Measurements from ENCODE around the gene RAB5B. TPM values are rescaled to one million over a fixed set of nuclear protein-coding genes. Genes with fewer than 3 reads are reported as not detected.

Gene RAB5B
- total and polyA plus RNA-seq, 4 experiments from 2014 or later, result 67.5 to 112 (median 93.3) TPM

DNA sequence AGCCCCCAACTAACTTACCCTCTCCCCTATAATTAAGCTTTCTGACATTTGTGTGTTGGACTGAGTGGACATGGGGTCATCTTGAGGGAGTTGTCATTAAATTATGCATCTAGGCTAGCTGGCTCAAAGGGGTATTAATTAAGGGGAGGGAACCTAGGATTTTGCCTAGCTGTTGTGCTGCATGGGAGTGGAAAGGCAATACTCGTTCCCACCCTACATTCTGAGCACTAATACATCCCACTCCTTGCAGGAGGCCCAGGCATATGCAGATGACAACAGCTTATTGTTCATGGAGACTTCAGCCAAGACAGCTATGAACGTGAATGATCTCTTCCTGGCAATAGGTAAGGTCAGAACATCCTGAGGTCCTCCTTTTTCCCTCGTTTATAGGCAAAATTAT is 17.2 kb downstream of the RAB5B start:
- H3K36me3 ChIP-seq (ENCODE audit: insufficient read depth, low read length), result peaks cover 47% of the 10 kb centered on the region
- no peaks in the 10 kb centered on the region for H3K27me3 ChIP-seq (ENCODE audit: insufficient read depth, low read length)
- peaks cover 0 to under 1% of the 10 kb centered on the region in 2 donors for H3K27me3 Mint-ChIP-seq

GRCh38 chr12:55993230-55993853 is 19.5 kb downstream of the RAB5B start:
- no peak overlapping the region for H3K4me3 Mint-ChIP-seq
- CTCF ChIA-PET (ENCODE audit: partially characterized antibody), result interaction anchor here (1.3 to 1.9 kb wide), 3 partner anchors 10 to 36 kb away, joined by 4 to 6 read pairs (median 5); no protein-coding TSS in a partner anchor
- Histone ChIP-seq H3K4me3 (ENCODE audit: low read length in 2 of 2) (no peak overlapping the region), H3K27ac (ENCODE audit: low read depth, low read length) (no peak overlapping the region), H3K36me3 (ENCODE audit: insufficient read depth, low read length) (peaks cover 44% of the 10 kb centered on the region), H3K4me1 (ENCODE audit: insufficient read depth, low read length) (peaks cover 16% of the 10 kb centered on the region), H3K27me3 (ENCODE audit: insufficient read depth, low read length) (no peaks in the 10 kb centered on the region), H3K9me3 (ENCODE audit: control insufficient read depth in 1 of 2, low read length in 2 of 2) (no peaks in the 10 kb centered on the region)
- peak overlapping the region in 1 of 7 donors; percentile 64 for H3K27ac Mint-ChIP-seq
- POLR2A ChIA-PET (ENCODE audit: partially characterized antibody), result no interaction called here
- H3K4me1 Mint-ChIP-seq, result peaks cover 7 to 21% (median 8%) of the 10 kb centered on the region in 4 donors
- H3K27me3 Mint-ChIP-seq, result peaks cover 0 to 1% of the 10 kb centered on the region in 2 donors
- H3K9me3 Mint-ChIP-seq, result no peaks in the 10 kb centered on the region
- intact Hi-C loops (cut with micrococcal nuclease), result no loop called here
- peaks cover 43 to 53% of the 10 kb centered on the region in 2 donors for H3K36me3 Mint-ChIP-seq
- no peak for DNase-seq

More for the DNA sequence above, 17.2 kb downstream of the RAB5B start:
- no peaks in the 10 kb centered on the region for H3K9me3 ChIP-seq (ENCODE audit: control insufficient read depth in 1 of 2, low read length in 2 of 2)
- no peak overlapping the region for H3K27ac ChIP-seq (ENCODE audit: low read depth, low read length)
- ChIA-PET CTCF (ENCODE audit: partially characterized antibody) (interaction anchor here (1.2 to 1.8 kb wide), 4 partner anchors 8 to 252 kb away, joined by 3 to 8 read pairs (median 4); partner anchors contain the start of gene RAB5B), POLR2A (ENCODE audit: partially characterized antibody) (interaction anchor here (0.6 to 1.4 kb wide), 4 partner anchors 17 to 118 kb away, joined by 3 to 4 read pairs (median 4); partner anchors contain the start of gene RAB5B)
- peaks cover 3% of the 10 kb centered on the region for H3K4me1 ChIP-seq (ENCODE audit: insufficient read depth, low read length)
- Mint-ChIP-seq H3K4me1 (peaks cover 2 to 7% (median 3%) of the 10 kb centered on the region in 4 donors), H3K4me3 (no peak overlapping the region), H3K9me3 (no peaks in the 10 kb centered on the region), H3K36me3 (peaks cover 46 to 66% of the 10 kb centered on the region in 2 donors), H3K27ac (no peak overlapping the region)
- intact Hi-C loops (cut with micrococcal nuclease), result no loop called here
- no peak overlapping the region for H3K4me3 ChIP-seq (ENCODE audit: low read length in 2 of 2)
- DNase-seq, result no peak

- Mint-ChIP-seq H3K9me3 (no peaks in the 10 kb centered on the region), H3K36me3 (peaks cover 36 to 40% of the 10 kb centered on the region in 2 donors), H3K27me3 (peaks cover 0 to 1% of the 10 kb centered on the region in 2 donors), H3K27ac (peak overlapping the region in 1 of 7 donors; percentile 41), H3K4me3 (no peak overlapping the region), H3K4me1 (peaks cover 10 to 23% (median 12%) of the 10 kb centered on the region in 4 donors)
- no peaks in the 10 kb centered on the region for H3K27me3 ChIP-seq (ENCODE audit: insufficient read depth, low read length)
- peaks cover 35% of the 10 kb centered on the region for H3K36me3 ChIP-seq (ENCODE audit: insufficient read depth, low read length)
- H3K9me3 ChIP-seq (ENCODE audit: control insufficient read depth in 1 of 2, low read length in 2 of 2), result no peaks in the 10 kb centered on the region
- CTCF ChIA-PET (ENCODE audit: partially characterized antibody), result interaction anchor here (0.6 to 5.7 kb wide), 37 partner anchors 10 to 271 kb away, joined by 3 to 61 read pairs (median 6); partner anchors contain the start of genes IKZF4, ORMDL2, PA2G4 and RAB5B
- no peak overlapping the region for H3K4me3 ChIP-seq (ENCODE audit: low read length in 2 of 2)
- POLR2A ChIA-PET (ENCODE audit: partially characterized antibody), result interaction anchor here (0.7 to 2.1 kb wide), 13 partner anchors 12 to 256 kb away, joined by 3 to 20 read pairs (median 4); partner anchors contain the start of genes DNAJC14, PA2G4 and RAB5B
- intact Hi-C loops (cut with micrococcal nuclease), result loop anchor here (5.0 kb wide), 1 partner anchor 122 kb away; the partner anchor contains the start of genes RPL41 and ZC3H10
- no peak overlapping the region for H3K27ac ChIP-seq (ENCODE audit: low read depth, low read length)
- peaks cover 16% of the 10 kb centered on the region for H3K4me1 ChIP-seq (ENCODE audit: insufficient read depth, low read length)
- no peak for DNase-seq
Measured at GRCh38 chr12:55995366-55995765, 21.5 kb downstream of the RAB5B start.

- intact Hi-C loops (cut with micrococcal nuclease), result loop anchor here (1.0 to 5.0 kb wide), 5 partner anchors 21 to 258 kb away; partner anchors contain the start of genes RAB5B, RPL41, RPS26 and ZC3H10
- peak overlapping the region in 6 of 7 donors; percentile 14 to 92 (median 62) for H3K27ac Mint-ChIP-seq
Measured at GRCh38 chr12:55996201-55996714, 22.4 kb downstream of the RAB5B start.

GRCh38 chr12:55996715-55997534 is 23.0 kb downstream of the RAB5B start, which contains the start of gene SUOX:
TSS of gene SUOX (plus strand) at chr12:55997276. CDS start at chr12:56002222, 4,946 bp downstream.
- Mint-ChIP-seq H3K4me3 (peak within 1 kb of the TSS in 6 of 8 donors; percentile 2 to 54 (median 46)), H3K27ac (peak within 1 kb of the TSS in 6 of 7 donors; percentile 14 to 92 (median 62)), H3K27me3 (peaks cover 0 to 1% of the 10 kb centered on the region in 2 donors), H3K4me1 (peaks cover 10 to 23% (median 12%) of the 10 kb centered on the region in 4 donors), H3K9me3 (no peaks in the 10 kb centered on the region), H3K36me3 (peaks cover 21 to 24% of the 10 kb centered on the region in 2 donors)
- intact Hi-C loops (cut with micrococcal nuclease), result loop anchor here (1.0 to 5.0 kb wide), 5 partner anchors 22 to 259 kb away; partner anchors contain the start of genes RAB5B, RPL41, RPS26 and ZC3H10
- ChIA-PET POLR2A (ENCODE audit: partially characterized antibody) (interaction anchor here (0.7 to 2.2 kb wide), 16 partner anchors 10 to 120 kb away, joined by 3 to 20 read pairs (median 3); partner anchors contain the start of genes IKZF4, RAB5B and RPS26), CTCF (ENCODE audit: partially characterized antibody) (interaction anchor here (1.0 to 5.7 kb wide), 32 partner anchors 7 to 272 kb away, joined by 3 to 61 read pairs (median 6); partner anchors contain the start of genes IKZF4, ORMDL2, PA2G4 and RAB5B)
- Histone ChIP-seq H3K9me3 (ENCODE audit: control insufficient read depth in 1 of 2, low read length in 2 of 2) (no peaks in the 10 kb centered on the region), H3K27ac (ENCODE audit: low read depth, low read length) (no peak within 1 kb of the TSS), H3K4me1 (ENCODE audit: insufficient read depth, low read length) (peaks cover 16% of the 10 kb centered on the region), H3K4me3 (ENCODE audit: low read length in 2 of 2) (peak within 1 kb of the TSS in 1 of 2 donors; percentile 18), H3K27me3 (ENCODE audit: insufficient read depth, low read length) (no peaks in the 10 kb centered on the region), H3K36me3 (ENCODE audit: insufficient read depth, low read length) (peaks cover 21% of the 10 kb centered on the region)
- peak in 1 of 5 donors; percentile 6 for DNase-seq

More at GRCh38 chr12:55996201-55996714, 22.4 kb downstream of the RAB5B start:
- Histone ChIP-seq H3K27ac (ENCODE audit: low read depth, low read length) (no peak overlapping the region), H3K9me3 (ENCODE audit: control insufficient read depth in 1 of 2, low read length in 2 of 2) (no peaks in the 10 kb centered on the region), H3K27me3 (ENCODE audit: insufficient read depth, low read length) (no peaks in the 10 kb centered on the region), H3K4me3 (ENCODE audit: low read length in 2 of 2) (no peak overlapping the region), H3K36me3 (ENCODE audit: insufficient read depth, low read length) (peaks cover 26% of the 10 kb centered on the region), H3K4me1 (ENCODE audit: insufficient read depth, low read length) (peaks cover 16% of the 10 kb centered on the region)
- Mint-ChIP-seq H3K4me1 (peaks cover 10 to 23% (median 12%) of the 10 kb centered on the region in 4 donors), H3K4me3 (peak overlapping the region in 6 of 8 donors; percentile 2 to 51 (median 40)), H3K27me3 (peaks cover 0 to 1% of the 10 kb centered on the region in 2 donors), H3K36me3 (peaks cover 27 to 31% of the 10 kb centered on the region in 2 donors), H3K9me3 (no peaks in the 10 kb centered on the region)
- CTCF ChIA-PET (ENCODE audit: partially characterized antibody), result interaction anchor here (0.6 to 5.7 kb wide), 42 partner anchors 11 to 320 kb away, joined by 3 to 61 read pairs (median 4); partner anchors contain the start of genes IKZF4, ORMDL2, PA2G4 and RAB5B
- POLR2A ChIA-PET (ENCODE audit: partially characterized antibody), result interaction anchor here (0.6 to 2.1 kb wide), 21 partner anchors 11 to 294 kb away, joined by 3 to 20 read pairs (median 4); partner anchors contain the start of genes DNAJC14, PA2G4, RAB5B and RPS26
- peak; percentile 65 to 78 (median 74) for DNase-seq

DNA sequence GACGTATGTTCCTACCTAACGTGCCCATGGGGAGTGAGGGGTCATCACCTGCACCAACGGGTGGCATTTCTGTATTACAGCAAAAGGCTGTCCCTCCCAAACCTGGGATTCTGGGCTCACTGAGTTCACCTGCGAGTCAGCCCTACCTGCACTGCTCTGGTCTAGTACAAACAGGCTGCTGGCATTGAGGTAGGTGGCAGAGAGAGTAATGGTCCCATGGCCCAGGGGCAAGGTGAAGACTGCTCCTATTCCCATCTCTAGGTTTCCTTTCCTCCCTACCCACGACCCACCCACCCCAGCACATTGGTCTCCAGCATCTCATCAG is 23.6 kb downstream of the RAB5B start:
- peaks cover 0 to 1% of the 10 kb centered on the region in 2 donors for H3K27me3 Mint-ChIP-seq
- H3K9me3 Mint-ChIP-seq, result no peaks in the 10 kb centered on the region
- peaks cover 15 to 18% of the 10 kb centered on the region in 2 donors for H3K36me3 Mint-ChIP-seq
- peak overlapping the region in 4 of 8 donors; percentile 31 to 54 (median 45) for H3K4me3 Mint-ChIP-seq
- no peaks in the 10 kb centered on the region for H3K9me3 ChIP-seq (ENCODE audit: control insufficient read depth in 1 of 2, low read length in 2 of 2)
- H3K4me1 ChIP-seq (ENCODE audit: insufficient read depth, low read length), result peaks cover 16% of the 10 kb centered on the region
- no peak for DNase-seq
- H3K27me3 ChIP-seq (ENCODE audit: insufficient read depth, low read length), result no peaks in the 10 kb centered on the region
- ChIA-PET CTCF (ENCODE audit: partially characterized antibody) (interaction anchor here (0.7 to 5.7 kb wide), 13 partner anchors 8 to 259 kb away, joined by 3 to 61 read pairs (median 7); partner anchors contain the start of genes ORMDL2, PA2G4 and SARNP), POLR2A (ENCODE audit: partially characterized antibody) (interaction anchor here (0.7 to 2.2 kb wide), 6 partner anchors 10 to 49 kb away, joined by 3 to 9 read pairs (median 3); partner anchors contain the start of genes IKZF4, RAB5B and RPS26)
- no peak overlapping the region for H3K4me3 ChIP-seq (ENCODE audit: low read length in 2 of 2)
- no peak overlapping the region for H3K27ac Mint-ChIP-seq
- H3K36me3 ChIP-seq (ENCODE audit: insufficient read depth, low read length), result peaks cover 15% of the 10 kb centered on the region
- H3K27ac ChIP-seq (ENCODE audit: low read depth, low read length), result no peak overlapping the region
- peaks cover 10 to 23% (median 12%) of the 10 kb centered on the region in 4 donors for H3K4me1 Mint-ChIP-seq
- intact Hi-C loops (cut with micrococcal nuclease), result loop anchor here (2.0 to 5.0 kb wide), 2 partner anchors 23 to 120 kb away; partner anchors contain the start of genes RAB5B, RPL41 and ZC3H10

All from CD4-positive, alpha-beta memory T cell (primary cell).